ENCODE measurements around the gene WDR33. TPM values are rescaled to one million over a fixed set of nuclear protein-coding genes. Genes with fewer than 3 reads are reported as not detected.
"Not testable (repeated sequence)": the region's sequence is repeated elsewhere in the genome, so short reads cannot be mapped to it uniquely, and the experiment has no call there.

The WDR33 gene
- total and polyA plus RNA-seq, 2 experiments from 2014 or later: 16.9 to 43.8 TPM

DNA sequence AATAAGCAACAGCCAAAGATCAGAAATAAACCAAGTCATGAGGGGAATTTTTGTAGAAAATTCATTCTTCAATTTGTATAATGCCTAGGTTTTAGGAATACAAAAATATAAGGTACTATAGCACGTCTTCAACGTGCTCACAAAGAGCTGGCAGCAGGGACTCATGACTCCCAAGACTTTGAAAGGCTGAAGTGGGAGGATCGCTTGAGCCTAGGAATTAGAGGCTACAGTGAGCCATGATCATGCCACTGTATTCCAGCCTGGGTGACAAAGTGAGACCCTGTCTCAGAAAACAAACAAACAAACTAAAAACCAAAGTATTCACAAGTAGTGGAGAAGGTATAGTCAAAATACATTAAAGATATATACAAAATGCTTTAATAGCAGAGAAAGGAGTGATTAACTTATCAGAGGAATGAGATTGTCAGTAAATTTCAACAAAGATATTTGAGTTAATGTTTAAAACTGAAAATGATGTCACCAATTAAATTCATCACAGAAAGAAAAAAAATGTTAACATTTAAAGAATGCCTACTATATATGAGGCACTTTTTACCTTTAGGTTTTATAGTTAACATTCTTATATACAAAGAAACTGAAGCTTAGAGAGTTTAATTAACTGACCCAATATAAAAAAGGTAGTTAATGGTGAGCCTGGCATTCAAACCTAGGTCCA is 3.2 kb downstream of the WDR33 start:
- Histone ChIP-seq H3K4me2 (ENCODE audit: unreplicated experiment) (no peak overlapping the region), H2AFZ (no peak overlapping the region), H3K27ac (no peak overlapping the region), H3K79me2 (ENCODE audit: insufficient read depth) (peaks cover 80% of the 10 kb centered on the region), H3K9me3 (ENCODE audit: low read depth) (no peaks in the 10 kb centered on the region), H3F3A (ENCODE audit: insufficient read depth) (peaks cover 9% of the 10 kb centered on the region), H3K36me3 (ENCODE audit: low read depth) (no peaks in the 10 kb centered on the region), H3K4me1 (ENCODE audit: insufficient read depth) (peaks cover 13% of the 10 kb centered on the region), H4K20me1 (ENCODE audit: insufficient read depth) (peaks cover 30% of the 10 kb centered on the region; the same call in 1 of the 2 replicates), H3K9me2 (ENCODE audit: insufficient read depth) (no peaks in the 10 kb centered on the region), H3K9ac (no peak overlapping the region), H3K27me3 (replicated peaks; ENCODE audit: insufficient read depth) (no peaks in the 10 kb centered on the region), H3K4me3 (no peak overlapping the region)
- 91 to 92% methylated on average over 3 of the region's 3 CpGs for WGBS, 2 experiments (ENCODE audit: low coverage in 1 of 2, low lambda C conversion rate in 2 of 2, missing lambda C conversion rate in 2 of 2)
- peak; percentile 25 for DNase-seq
- TF ChIP-seq EZH2phosphoT487 (IDR thresholded peaks at IDR 0.05; ENCODE audit: insufficient read depth, low read depth) (no peak), EZH2 (IDR thresholded peaks at IDR 0.05; ENCODE audit: insufficient read depth, poor library complexity, severe bottlenecking) (no peak)
- in situ Hi-C loops (cut with MboI): no loop called here

- H3K27ac ChIP-seq; H3K4me3 ChIP-seq; H3K4me2 ChIP-seq (ENCODE audit: unreplicated experiment); H3F3A ChIP-seq (ENCODE audit: insufficient read depth); H3K9me3 ChIP-seq (ENCODE audit: low read depth); H3K36me3 ChIP-seq (ENCODE audit: low read depth); H2AFZ ChIP-seq; H3K9ac ChIP-seq; H3K27me3 ChIP-seq (replicated peaks; ENCODE audit: insufficient read depth); H3K9me2 ChIP-seq (ENCODE audit: insufficient read depth); in situ Hi-C loops (cut with MboI); DNase-seq: not testable (repeated sequence)
- Histone ChIP-seq H4K20me1 (ENCODE audit: insufficient read depth) (peaks cover 34% of the 10 kb centered on the region; the same call in 1 of the 2 replicates), H3K4me1 (ENCODE audit: insufficient read depth) (peaks cover 13% of the 10 kb centered on the region), H3K79me2 (ENCODE audit: insufficient read depth) (peaks cover 89% of the 10 kb centered on the region)
- 88 to 93% methylated on average over 6 of the region's 6 CpGs for WGBS, 2 experiments (ENCODE audit: low coverage in 1 of 2, low lambda C conversion rate in 2 of 2, missing lambda C conversion rate in 2 of 2)
These were observed 4.1 kb downstream of the WDR33 start for GRCh38 chr2:127806860-127807259.

- Histone ChIP-seq H3K9me2 (ENCODE audit: insufficient read depth) (no peaks in the 10 kb centered on the region), H3K27me3 (replicated peaks; ENCODE audit: insufficient read depth) (no peaks in the 10 kb centered on the region), H3K4me2 (ENCODE audit: unreplicated experiment) (no peak overlapping the region), H3F3A (ENCODE audit: insufficient read depth) (peaks cover 9% of the 10 kb centered on the region), H3K9me3 (ENCODE audit: low read depth) (no peaks in the 10 kb centered on the region), H3K4me1 (ENCODE audit: insufficient read depth) (peaks cover 13% of the 10 kb centered on the region), H3K4me3 (no peak overlapping the region), H3K9ac (no peak overlapping the region), H4K20me1 (ENCODE audit: insufficient read depth) (peaks cover 34% of the 10 kb centered on the region; the same call in 1 of the 2 replicates), H2AFZ (no peak overlapping the region), H3K27ac (no peak overlapping the region), H3K79me2 (ENCODE audit: insufficient read depth) (peaks cover 100% of the 10 kb centered on the region), H3K36me3 (ENCODE audit: low read depth) (no peaks in the 10 kb centered on the region)
- no peak for DNase-seq
- TF ChIP-seq EZH2 (IDR thresholded peaks at IDR 0.05; ENCODE audit: insufficient read depth, poor library complexity, severe bottlenecking) (no peak), EZH2phosphoT487 (IDR thresholded peaks at IDR 0.05; ENCODE audit: insufficient read depth, low read depth) (no peak)
- in situ Hi-C loops (cut with MboI): no loop called here
- 84 to 86% methylated on average over 6 of the region's 6 CpGs for WGBS, 2 experiments (ENCODE audit: low coverage in 1 of 2, low lambda C conversion rate in 2 of 2, missing lambda C conversion rate in 2 of 2)
These were observed 5.5 kb downstream of the WDR33 start for GRCh38 chr2:127805491-127805890.

GRCh38 chr2:127799926-127800325 is 11.0 kb downstream of the WDR33 start:
- in situ Hi-C loops (cut with MboI): no loop called here
- Histone ChIP-seq H3K9me2 (ENCODE audit: insufficient read depth) (no peaks in the 10 kb centered on the region), H3K4me1 (ENCODE audit: insufficient read depth) (no peaks in the 10 kb centered on the region), H3K79me2 (ENCODE audit: insufficient read depth) (peaks cover 100% of the 10 kb centered on the region), H3F3A (ENCODE audit: insufficient read depth) (no peaks in the 10 kb centered on the region), H3K36me3 (ENCODE audit: low read depth) (no peaks in the 10 kb centered on the region), H3K27me3 (replicated peaks; ENCODE audit: insufficient read depth) (no peaks in the 10 kb centered on the region), H2AFZ (no peak overlapping the region), H3K9ac (no peak overlapping the region), H3K27ac (no peak overlapping the region), H4K20me1 (ENCODE audit: insufficient read depth) (peaks cover 29% of the 10 kb centered on the region; the same call in 1 of the 2 replicates), H3K9me3 (ENCODE audit: low read depth) (no peaks in the 10 kb centered on the region), H3K4me2 (ENCODE audit: unreplicated experiment) (no peak overlapping the region), H3K4me3 (no peak overlapping the region)
- WGBS, 2 experiments (ENCODE audit: low coverage in 1 of 2, low lambda C conversion rate in 2 of 2, missing lambda C conversion rate in 2 of 2): 96 to 98% methylated on average over 3 of the region's 3 CpGs
- no peak for DNase-seq
- TF ChIP-seq EZH2 (IDR thresholded peaks at IDR 0.05; ENCODE audit: insufficient read depth, poor library complexity, severe bottlenecking): no peak
- TF ChIP-seq EZH2phosphoT487 (IDR thresholded peaks at IDR 0.05; ENCODE audit: insufficient read depth, low read depth): no peak

Data from GM23248 (cell line).